A549 (cell line): ENCODE results near the gene RAI14.

Experiments
- FOSB ChIP-seq: fragments of 250-450 bp; sonication (Bioruptor Pico); IDR thresholded peaks from 2 replicates; pipeline ENCODE4 v1.5.0; 2020; ENCODE audit warnings: mild to moderate bottlenecking, moderate library complexity
- HOXA7 ChIP-seq: fragments of 250-450 bp; sonication (Bioruptor Pico); IDR thresholded peaks from 2 replicates; pipeline ENCODE4 v1.5.0; 2020; ENCODE audit warnings: mild to moderate bottlenecking, moderate library complexity
- PHF8 ChIP-seq: fragments of 200-600 bp; sonication (generic); IDR thresholded peaks from 2 replicates; pipeline ENCODE4 v1.6.1; 2016; ENCODE audit warnings: low read depth, mild to moderate bottlenecking, antibody characterized with exemption, moderate library complexity, borderline replicate concordance
- POLR2A ChIP-seq: IDR thresholded peaks from 2 replicates; pipeline ENCODE4 v1.6.1; 2012; ENCODE audit warnings: mild to moderate bottlenecking, low read length
- SMC3 ChIP-seq: fragments of >200 bp; sonication (Bioruptor Twin); formaldehyde crosslinking; IDR thresholded peaks from 3 replicates; pipeline ENCODE4 v1.6.1; 2018; ENCODE audit warnings: inconsistent platforms
- ZFP36 ChIP-seq: fragments of 450-650 bp; IDR thresholded peaks from 2 replicates; pipeline ENCODE4 v1.6.1; 2014; ENCODE audit warnings: borderline replicate concordance; ENCODE audit not compliant: partially characterized antibody
- TF ChIP-seq, protein P1 (sequence below): fragments of >200 bp; sonication (Bioruptor Twin); formaldehyde crosslinking; IDR thresholded peaks from 3 replicates; pipeline ENCODE4 v1.5.1; 2016

GRCh38 chr5:34866989-34867471 lies 210.9 kb downstream of the RAI14 start:
- TF ChIP-seq, protein P1, sequence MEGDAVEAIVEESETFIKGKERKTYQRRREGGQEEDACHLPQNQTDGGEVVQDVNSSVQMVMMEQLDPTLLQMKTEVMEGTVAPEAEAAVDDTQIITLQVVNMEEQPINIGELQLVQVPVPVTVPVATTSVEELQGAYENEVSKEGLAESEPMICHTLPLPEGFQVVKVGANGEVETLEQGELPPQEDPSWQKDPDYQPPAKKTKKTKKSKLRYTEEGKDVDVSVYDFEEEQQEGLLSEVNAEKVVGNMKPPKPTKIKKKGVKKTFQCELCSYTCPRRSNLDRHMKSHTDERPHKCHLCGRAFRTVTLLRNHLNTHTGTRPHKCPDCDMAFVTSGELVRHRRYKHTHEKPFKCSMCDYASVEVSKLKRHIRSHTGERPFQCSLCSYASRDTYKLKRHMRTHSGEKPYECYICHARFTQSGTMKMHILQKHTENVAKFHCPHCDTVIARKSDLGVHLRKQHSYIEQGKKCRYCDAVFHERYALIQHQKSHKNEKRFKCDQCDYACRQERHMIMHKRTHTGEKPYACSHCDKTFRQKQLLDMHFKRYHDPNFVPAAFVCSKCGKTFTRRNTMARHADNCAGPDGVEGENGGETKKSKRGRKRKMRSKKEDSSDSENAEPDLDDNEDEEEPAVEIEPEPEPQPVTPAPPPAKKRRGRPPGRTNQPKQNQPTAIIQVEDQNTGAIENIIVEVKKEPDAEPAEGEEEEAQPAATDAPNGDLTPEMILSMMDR = no peak
- TF ChIP-seq ZFP36 (no peak), POLR2A (no peak), SMC3 (no peak), PHF8 (no peak), FOSB (CRISPR knock-in tag) (no peak), HOXA7 (CRISPR knock-in tag) (no peak)
